GM21723 (cell line): ENCODE data around the gene AFMID.

ENCODE experiments used
- ATAC-seq: cut with Tn5 transposase; IDR thresholded peaks from one replicate; pipeline ENCODE4 v1.9.1; 2021; ENCODE audit warnings: mild to moderate bottlenecking, moderate library complexity; ENCODE audit not compliant: unreplicated experiment

Gene AFMID

GRCh38 chr17:78236362-78237127, 49.4 kb downstream of the AFMID start:
- no peak for ATAC-seq

- no peak for ATAC-seq
Observed at GRCh38 chr17:78237401-78238012, 50.3 kb downstream of the AFMID start.

GRCh38 chr17:78238823-78239488, 51.8 kb downstream of the AFMID start:
- no peak for ATAC-seq

GRCh38 chr17:78239489-78239931, 52.3 kb downstream of the AFMID start:
- no peak for ATAC-seq

GRCh38 chr17:78240012-78240655, 53.0 kb downstream of the AFMID start:
- no peak for ATAC-seq

GRCh38 chr17:78240839-78241238, 53.7 kb downstream of the AFMID start:
- ATAC-seq = no peak

- no peak for ATAC-seq
Observed at GRCh38 chr17:78241277-78242023, 54.3 kb downstream of the AFMID start.

- peak; percentile 46 for ATAC-seq
Observed at GRCh38 chr17:78242024-78242742, 55.0 kb downstream of the AFMID start.

- ATAC-seq = no peak
Observed at GRCh38 chr17:78247304-78247703, 60.1 kb downstream of the AFMID start.

- no peak for ATAC-seq
Observed at GRCh38 chr17:78248051-78248914, 61.1 kb downstream of the AFMID start.

GRCh38 chr17:78249074-78249817, 62.1 kb downstream of the AFMID start:
- ATAC-seq = no peak

- ATAC-seq = no peak
Observed at GRCh38 chr17:78249818-78250806, 63.0 kb downstream of the AFMID start.

- peak; percentile 40 for ATAC-seq
Observed at GRCh38 chr17:78250891-78251772, 64.0 kb downstream of the AFMID start.

GRCh38 chr17:78251773-78252103, 64.6 kb downstream of the AFMID start:
- no peak for ATAC-seq

GRCh38 chr17:78252111-78252634, 65.0 kb downstream of the AFMID start:
- ATAC-seq = no peak
